GM18909 (cell line): ENCODE data around the gene RPL41.

Source experiments
- ATAC-seq: cut with Tn5 transposase; IDR thresholded peaks from one replicate; pipeline ENCODE4 v1.9.1; 2021; ENCODE audit warnings: mild to moderate bottlenecking; ENCODE audit not compliant: unreplicated experiment, poor library complexity

Gene RPL41

DNA sequence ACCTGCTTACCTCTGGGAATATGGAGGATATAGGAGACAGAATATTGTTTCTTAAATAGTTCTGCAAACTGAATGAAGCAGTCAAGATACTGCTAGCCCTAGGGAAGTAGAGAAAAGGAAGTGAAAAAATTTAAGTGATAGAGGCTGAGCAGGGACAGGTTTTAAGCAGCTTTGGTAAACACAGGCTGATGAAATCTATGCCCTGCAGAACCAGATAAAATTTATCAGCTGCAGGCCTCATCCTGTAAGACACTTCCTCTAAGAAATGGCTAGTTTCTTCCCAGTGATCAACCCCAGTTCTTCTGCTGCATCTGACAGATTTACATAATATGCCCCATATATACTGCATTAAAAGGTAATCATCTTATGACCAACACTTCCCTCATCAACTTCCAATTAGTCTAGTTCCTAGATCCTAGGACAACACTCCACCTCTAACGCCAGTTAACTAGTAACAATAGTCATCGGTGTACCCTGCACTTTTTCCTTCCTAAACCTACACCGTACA is 10.4 kb downstream of the RPL41 start:
- ATAC-seq, result no peak

DNA sequence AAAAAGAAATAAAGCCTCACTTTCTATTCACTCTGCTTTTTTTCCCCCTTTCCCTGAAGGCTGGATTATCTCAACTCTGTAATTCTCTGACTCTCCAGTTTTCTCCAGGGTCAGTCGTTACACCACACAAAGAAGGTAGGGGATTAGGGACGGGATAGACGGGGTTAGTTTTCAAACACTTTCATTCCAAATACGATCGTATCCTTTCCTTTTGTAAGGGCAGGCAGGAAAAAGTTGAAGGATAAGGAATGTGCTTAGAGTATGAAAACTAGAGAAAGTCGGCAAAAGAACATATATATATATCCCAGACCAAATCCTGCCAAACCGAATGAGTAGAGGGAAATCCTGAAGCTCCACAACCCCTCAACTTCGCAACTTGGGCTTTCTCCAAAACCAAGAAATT is 11.1 kb downstream of the RPL41 start:
- ATAC-seq, result no peak

DNA sequence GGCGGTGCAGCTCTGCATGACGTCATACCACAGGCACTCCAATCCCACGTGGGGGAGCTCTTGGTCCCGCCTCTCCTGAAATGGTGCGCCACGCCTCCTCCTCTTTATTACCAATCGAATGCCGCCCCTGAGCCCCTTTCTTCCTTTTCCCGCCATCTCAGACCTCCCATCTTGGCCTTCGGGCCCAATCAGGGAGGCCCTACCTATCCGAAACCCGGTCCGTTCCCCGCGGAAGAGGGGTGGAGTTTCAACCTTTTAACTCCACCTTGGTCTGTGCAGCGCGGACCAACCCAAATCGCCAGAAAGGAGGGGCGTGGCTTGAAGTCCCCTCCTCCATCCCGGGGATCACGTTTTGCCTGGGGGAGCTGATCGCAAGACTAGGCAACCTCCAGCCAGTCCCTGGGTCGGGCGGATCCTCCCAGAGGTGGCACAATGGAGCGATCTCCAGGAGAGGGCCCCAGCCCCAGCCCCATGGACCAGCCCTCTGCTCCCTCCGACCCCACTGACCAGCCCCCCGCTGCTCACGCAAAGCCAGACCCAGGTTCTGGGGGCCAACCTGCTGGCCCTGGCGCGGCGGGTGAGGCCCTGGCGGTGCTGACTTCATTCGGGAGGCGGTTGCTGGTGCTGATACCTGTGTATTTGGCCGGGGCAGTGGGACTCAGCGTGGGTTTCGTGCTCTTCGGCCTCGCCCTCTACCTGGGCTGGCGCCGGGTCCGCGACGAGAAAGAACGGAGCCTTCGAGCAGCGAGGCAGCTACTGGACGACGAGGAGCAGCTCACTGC is 11.6 kb downstream of the RPL41 start, which contains the start of gene ESYT1:
Gene ESYT1 (plus strand): TSS at position 380 of the 782 bp plus-strand sequence. CDS start 53 bp downstream, at position 433.
- ATAC-seq, result peak; percentile 88

DNA sequence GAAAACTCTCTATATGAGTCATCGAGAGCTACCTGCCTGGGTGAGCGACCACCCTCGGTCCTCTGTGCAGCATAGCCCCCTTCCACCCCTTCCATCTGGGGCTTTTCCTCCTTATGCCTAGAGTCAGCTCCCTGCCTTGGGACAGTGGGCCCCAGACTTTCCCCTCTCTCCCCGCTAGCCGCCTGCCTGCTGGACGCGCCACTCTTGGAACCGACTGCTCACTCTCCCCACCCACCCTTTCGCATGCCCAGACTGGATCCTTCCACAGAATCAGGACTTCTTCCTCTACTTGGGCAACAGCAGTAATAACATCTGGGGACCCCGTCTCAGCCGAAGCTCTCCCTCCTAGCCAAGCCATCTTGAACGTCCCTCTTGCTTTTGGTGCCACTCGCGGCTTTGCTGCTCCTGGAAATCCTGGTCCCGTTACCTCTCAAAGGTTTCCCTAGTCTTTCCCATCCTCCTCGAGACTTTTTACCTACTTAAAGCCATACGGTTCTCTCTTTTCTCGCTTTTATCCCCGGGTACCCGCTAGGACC is 12.3 kb downstream of the RPL41 start:
- ATAC-seq, result no peak

DNA sequence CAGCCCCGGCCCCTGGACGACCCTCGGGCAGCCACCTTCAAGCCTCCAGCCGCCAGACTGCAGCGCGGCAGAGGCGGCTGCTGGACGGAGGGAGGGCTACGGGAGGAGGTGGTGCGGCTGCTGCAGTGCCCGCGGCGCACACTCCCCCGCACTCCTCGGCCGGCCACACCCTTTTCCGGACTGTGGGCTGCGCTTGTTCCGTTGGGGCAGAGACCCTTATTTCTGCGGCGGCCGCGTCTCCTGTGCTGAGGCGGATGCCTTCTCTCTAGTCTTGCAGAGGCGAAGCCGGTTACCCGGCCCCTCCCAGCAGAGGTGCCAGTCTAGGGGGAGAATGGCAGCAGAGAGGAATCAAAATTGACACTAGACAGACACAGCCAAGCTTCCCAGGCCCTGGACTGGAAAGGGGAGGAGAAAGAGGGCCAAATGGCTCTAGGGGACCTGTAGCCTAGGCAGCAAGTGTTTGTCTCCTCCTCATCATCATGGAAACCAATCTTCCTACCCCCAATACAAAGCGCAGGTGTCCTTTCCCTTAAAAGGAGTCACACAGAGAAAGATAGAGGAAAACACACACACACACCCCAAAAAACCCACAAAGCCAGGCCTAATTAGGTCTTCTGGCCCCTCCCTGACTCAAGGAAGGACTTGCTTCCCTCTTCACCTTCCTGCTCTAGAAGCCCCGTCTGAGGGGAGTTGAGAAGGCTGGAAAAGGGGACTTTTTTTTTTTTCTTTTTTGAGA is 12.9 kb downstream of the RPL41 start:
- peak; percentile 28 for ATAC-seq

DNA sequence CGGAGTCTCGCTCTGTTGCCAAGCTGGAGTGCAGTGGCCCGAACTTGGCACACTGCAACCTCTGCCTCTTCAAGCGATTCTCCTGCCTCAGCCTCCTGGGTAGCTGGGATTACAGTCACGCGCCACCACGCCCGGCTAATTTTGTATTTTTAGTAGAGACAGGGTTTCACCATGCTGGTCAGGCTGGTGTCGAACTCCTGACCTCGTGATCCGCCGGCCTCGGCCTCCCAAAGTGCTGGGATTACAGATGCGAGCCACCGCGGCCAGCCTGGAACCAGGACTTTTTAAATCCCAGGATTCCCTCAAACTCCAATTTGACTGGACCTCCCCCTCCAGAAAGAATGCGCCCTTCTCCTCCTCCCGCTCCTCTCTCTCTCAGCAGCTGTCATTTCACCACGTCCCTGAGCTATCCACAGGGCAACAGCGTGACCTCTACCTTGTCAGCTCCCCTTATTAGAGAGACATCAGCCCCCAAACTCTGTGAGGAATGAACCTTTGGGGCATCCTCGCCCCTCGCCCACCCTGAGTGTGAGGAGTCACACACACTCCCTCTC is 13.6 kb downstream of the RPL41 start:
- no peak for ATAC-seq

DNA sequence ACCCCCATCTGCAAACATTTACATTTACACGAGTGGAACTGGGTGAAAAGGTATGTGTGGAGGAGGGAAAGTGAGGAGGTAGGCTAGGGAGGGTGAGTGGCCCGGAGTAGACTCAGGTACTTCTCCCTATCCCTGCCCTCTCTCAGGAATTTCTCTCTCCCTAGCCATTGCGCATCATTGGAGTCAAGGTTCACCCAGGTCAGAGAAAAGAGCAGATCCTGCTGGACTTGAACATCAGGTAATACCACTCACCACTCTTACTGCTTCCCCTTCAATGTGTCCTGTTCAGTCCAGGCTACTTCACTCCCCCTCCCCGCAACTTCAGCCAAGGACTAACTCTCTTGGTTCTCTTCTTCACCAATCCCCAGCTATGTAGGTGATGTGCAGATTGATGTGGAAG is 14.4 kb downstream of the RPL41 start:
- ATAC-seq, result no peak

DNA sequence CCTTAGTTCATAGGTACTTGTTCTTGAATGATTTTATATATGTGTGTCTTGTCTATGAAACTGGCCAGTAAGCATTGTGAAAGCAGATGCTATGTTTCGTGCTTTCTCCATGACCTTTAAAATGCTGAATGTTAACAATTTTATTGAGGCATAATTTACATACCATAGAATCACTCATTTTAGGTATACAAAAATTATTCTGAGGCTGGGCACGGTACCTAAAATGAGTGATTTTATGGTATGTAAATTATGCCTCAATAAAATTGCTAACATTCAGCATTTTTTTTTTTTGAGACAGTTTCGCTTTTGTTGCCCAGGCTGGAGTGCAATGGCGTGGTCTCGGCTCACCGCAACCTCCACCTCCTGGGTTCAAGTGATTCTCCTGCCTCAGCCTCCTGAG is 18.5 kb downstream of the RPL41 start:
- no peak for ATAC-seq

DNA sequence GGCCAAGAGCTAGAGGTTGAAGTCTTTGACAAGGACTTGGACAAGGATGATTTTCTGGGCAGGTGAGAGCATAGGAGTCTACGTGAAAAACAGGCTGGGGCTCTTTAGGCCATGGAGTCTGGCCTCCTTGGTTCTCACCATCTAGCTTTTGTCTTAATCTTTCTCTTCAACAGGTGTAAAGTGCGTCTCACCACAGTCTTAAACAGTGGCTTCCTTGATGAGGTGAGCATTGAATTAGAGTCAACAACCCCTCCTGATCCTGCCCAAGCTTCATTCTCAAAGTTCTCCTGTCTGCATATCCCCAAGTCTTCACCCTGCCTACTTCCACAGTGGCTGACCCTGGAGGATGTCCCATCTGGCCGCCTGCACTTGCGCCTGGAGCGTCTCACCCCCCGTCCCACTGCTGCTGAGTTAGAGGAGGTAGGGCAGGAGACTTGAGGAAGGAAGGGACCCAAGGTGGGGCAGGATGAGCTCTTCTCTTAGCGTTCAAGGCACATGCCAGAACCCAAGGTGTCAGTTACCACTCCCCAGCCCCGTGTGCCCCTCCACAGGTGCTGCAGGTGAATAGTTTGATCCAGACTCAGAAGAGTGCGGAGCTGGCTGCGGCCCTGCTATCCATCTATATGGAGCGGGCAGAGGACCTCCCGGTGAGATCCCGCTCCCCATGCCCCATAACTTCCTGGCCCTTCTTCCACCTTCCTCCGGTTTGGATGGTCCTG is 21.6 kb downstream of the RPL41 start:
- no peak for ATAC-seq

DNA sequence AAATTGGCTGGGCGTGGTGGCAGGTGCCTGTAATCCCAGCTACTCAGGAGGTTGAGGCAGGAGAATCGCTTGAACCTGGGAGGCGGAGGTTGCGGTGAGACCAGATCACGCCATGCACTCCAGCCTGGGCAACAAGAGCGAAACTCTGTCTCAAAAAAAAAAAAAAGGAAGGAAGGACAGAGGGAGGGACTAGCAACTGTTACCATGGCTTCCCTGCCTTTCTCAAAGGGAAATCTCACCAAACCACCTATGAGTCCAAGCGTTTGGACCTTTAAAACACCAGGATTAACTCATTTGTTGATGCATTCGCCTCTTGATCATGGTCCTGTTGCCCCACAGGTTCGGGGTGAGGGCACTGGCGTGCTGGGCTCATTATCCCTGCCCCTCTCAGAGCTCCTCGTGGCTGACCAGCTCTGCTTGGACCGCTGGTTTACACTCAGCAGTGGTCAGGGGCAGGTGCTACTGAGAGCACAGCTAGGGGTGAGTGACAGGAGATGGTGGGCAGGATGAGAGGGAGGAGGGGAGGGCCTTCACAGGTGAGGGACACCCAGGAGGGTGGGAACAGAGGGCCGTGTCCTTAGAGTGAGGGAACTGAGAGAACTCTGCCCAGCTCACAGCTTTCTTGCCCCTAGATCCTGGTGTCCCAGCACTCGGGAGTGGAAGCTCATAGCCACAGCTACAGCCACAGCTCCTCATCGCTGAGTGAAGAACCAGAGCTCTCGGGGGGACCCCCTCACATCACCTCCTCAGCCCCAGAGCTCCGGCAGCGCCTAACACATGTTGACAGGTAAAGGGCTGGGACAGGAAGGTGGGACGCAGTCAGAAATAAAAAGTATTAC is 25.7 kb downstream of the RPL41 start:
- ATAC-seq, result no peak

DNA sequence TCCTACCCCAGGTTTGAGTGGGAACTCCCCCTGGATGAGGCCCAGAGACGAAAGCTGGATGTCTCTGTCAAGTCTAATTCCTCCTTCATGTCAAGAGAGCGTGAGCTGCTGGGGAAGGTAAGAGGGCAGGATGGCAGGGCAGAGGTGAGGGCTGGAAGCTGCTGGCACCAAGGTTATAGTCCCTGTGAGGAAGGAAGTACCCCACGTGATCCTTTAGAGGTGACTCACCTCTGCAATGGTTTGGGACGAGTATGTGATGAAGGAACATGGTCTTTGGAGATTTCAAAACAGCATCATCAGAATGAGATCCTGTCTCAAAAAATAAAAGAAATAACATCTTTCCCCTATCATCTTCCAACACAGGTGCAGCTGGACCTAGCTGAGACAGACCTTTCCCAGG is 26.8 kb downstream of the RPL41 start:
- ATAC-seq, result no peak

DNA sequence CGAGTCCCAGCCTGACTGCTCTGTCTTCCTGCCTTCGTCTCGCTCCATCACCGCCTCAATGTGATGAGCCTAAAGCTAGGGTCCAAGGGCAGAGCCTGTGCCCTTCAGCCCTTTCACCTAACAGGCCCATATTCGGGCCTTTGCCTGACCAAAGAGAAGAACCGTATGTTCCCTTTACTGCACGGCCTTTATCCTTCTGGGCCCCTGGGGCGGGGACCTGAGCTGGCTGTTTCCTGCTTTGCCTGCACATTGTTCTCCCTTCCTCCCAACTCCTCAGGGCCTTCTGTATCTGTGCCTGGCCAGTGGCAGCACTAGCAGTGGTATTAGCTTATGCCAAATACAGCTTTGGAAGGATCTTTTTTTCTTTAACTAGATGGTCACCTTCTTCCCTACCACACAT is 27.4 kb downstream of the RPL41 start:
- no peak for ATAC-seq

DNA sequence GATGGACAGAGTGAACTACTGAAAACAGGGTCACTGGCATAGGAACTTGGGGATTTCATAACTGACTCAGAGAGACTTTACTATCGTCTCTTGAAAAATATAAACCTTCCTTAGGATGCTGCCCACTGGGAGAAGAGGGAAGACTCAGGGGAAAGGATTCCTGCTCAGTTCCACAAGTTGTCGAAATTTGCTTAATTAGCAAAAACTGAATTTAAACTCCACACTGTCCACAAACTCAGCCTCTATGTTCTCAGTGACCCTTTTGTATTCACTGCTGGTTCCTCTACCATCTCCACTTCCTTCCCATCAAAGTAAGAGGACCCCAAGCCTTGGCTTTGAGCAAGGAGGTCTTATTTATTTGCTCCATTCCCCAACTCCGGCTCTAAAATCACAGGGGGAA is 28.8 kb downstream of the RPL41 start:
- no peak for ATAC-seq

DNA sequence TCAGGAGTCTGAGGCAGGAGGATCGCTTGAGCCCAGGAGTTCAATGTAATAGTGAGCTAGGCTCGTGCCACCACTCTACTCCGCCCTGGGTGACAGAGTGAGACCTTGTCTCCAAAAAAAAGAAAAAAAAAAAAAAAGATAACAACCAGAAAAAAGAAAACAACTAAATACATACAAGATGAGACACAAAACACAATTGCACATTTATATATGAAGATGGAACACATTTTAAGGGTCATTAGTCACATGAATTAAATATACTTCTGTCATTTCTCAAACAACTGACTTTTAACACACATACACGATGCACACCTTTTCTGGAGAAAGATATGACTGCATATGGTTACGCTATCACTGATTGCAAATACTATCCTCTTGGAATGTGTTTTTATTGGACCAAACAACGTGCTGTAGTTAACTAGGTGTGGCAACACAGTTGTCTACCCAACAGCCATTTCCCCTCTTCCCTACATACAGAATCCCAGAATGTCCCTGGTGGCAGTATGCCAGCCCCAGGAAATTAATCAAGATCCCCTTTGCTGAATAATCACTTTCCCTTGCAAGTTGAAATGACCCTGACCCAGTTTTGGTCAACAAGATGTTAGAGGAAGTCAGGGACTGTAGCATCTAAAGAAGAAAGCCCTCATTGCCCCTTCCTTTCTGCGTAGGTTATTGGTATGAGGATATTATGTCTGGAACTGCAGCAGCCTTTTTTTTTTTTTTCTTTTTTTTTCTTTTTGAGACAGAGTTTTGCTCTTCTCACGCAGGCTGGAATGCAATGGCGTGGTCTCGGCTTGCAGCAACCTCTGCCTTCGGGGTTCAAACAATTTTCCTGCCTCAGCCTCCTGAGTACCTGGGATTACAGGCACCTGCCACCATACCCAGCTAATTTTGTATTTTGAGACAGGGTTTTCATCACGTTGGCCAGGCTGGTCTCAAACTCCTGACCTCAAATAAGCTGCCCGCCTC is 30.3 kb downstream of the RPL41 start:
- ATAC-seq, result no peak

DNA sequence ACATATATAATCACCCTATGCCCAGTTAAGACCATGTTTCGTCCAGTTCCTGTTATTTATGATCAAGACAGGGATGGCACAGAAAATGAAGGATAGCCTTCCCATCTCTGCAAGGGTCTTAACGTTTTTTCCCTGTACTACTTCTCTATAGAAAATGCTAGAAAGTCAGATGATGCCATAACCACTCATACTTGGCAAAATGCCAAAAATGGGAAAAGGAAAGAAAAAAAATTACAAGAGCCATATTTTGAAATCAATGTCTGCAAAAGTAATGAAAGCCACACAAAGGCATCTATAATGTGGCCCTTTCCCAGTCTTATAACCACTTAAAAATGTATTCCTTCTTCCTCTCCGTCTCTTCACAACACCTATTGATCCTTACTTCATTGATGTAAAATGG is 34.1 kb downstream of the RPL41 start:
- ATAC-seq, result no peak

DNA sequence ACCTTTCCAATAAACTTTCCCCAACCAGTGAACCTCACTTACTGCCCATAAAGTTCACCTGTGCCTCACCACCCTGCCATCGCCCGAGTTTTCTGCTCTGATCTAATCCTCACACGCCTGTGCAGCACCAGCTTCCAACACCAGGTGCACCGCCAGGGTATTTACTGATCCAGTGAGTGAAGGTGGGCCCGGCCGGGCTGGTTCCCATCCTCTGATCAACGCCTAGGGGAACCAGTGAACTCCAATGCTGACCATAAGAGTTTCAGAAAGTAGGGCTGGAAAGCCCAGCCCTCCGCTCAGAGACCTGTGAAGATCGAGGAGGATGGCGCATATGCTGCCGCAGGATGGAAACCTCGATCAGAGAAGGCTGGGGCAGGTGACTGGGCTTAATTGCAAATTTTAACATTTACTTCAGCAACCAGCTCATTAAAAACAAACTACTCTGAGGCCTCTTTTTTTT is 35.3 kb downstream of the RPL41 start:
- ATAC-seq, result peak; percentile 61

DNA sequence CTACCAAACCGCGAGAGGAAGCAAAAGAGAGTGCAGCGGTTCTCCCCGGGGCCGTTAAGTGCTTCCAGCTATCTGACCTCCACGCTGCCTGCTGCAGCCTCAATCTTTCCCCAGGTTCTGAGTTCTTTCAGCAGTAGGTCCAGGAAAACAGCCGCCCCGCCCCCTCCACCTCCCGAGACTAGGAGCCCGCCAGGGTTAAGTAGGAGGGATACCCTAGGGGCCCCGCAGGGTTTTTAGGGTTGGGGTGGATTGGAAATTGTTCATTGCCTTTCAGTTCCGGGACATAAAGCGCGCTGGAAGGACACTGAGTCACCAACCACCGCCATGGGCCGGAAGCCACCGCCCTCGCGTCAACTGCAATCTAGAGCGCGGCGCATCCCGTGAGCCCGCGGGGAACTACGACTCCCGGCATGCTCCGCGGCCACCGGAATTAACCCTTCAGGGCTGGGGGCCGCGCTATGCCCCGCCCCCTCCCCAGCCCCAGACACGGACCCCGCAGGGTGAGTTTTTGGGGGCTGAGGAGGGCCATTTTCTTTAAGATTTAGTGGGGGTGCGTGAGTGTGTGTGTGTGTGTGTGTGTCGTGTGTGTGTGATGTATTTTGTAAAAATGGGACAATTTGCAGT is 35.8 kb downstream of the RPL41 start, which contains the start of gene MYL6B:
Gene MYL6B (plus strand): TSS at position 456 of the 624 bp plus-strand sequence. CDS start 1,332 bp downstream, outside the sequence.
- ATAC-seq, result peak; percentile 88
